Putamen (tissue), 1 donor: ENCODE data around the gene ARID5B.

ENCODE experiments used
- DNase-seq: peaks from one replicate; pipeline ENCODE4 v3.0.0-alpha.2; 2016; ENCODE audit warnings: low spot score

ARID5B gene

GRCh38 chr10:62103857-62104256, 202.4 kb downstream of the ARID5B start:
- no peak for DNase-seq

GRCh38 chr10:62106929-62107519, 205.5 kb downstream of the ARID5B start:
- DNase-seq: no peak

- no peak for DNase-seq
Observed at GRCh38 chr10:62108759-62109586, 207.5 kb downstream of the ARID5B start.

GRCh38 chr10:62109587-62110293, 208.2 kb downstream of the ARID5B start:
- no peak for DNase-seq

GRCh38 chr10:62112300-62112699, 210.8 kb downstream of the ARID5B start:
- DNase-seq: no peak

- DNase-seq: no peak
Observed at GRCh38 chr10:62112963-62113362, 211.5 kb downstream of the ARID5B start.

GRCh38 chr10:62113680-62114079, 212.2 kb downstream of the ARID5B start:
- no peak for DNase-seq

- no peak for DNase-seq
Observed at GRCh38 chr10:62115321-62115720, 213.8 kb downstream of the ARID5B start.

- DNase-seq: no peak
Observed at GRCh38 chr10:62115842-62116241, 214.3 kb downstream of the ARID5B start.

GRCh38 chr10:62116896-62117295, 215.4 kb downstream of the ARID5B start:
- DNase-seq: no peak

- no peak for DNase-seq
Observed at GRCh38 chr10:62121187-62121530, 219.7 kb downstream of the ARID5B start.

GRCh38 chr10:62127975-62128374, 226.5 kb downstream of the ARID5B start:
- no peak for DNase-seq

GRCh38 chr10:62130948-62131347, 229.4 kb downstream of the ARID5B start:
- DNase-seq: no peak

GRCh38 chr10:62131724-62132123, 230.2 kb downstream of the ARID5B start:
- DNase-seq: no peak

GRCh38 chr10:62133618-62134017, 232.1 kb downstream of the ARID5B start:
- DNase-seq: no peak

- DNase-seq: no peak
Observed at GRCh38 chr10:62136931-62137330, 235.4 kb downstream of the ARID5B start.
